HFF-Myc (cell line): Measurements from ENCODE around the gene FUT3.

Source experiments
- DNase-seq: peaks from one replicate; pipeline ENCODE4 v3.0.0-alpha.2; 2011; ENCODE audit warnings: low read depth; ENCODE audit errors: extremely low read depth
- H3K4me3 ChIP-seq: replicated peaks from 2 replicates; pipeline ENCODE4 v1.5.1; 2011; ENCODE audit warnings: low read depth, mild to moderate bottlenecking, control low read depth, low read length
- TF ChIP-seq, protein P1 (sequence below): IDR thresholded peaks from 2 replicates; pipeline ENCODE4 v1.5.1; 2012; ENCODE audit warnings: mild to moderate bottlenecking, low read depth, low read length, control low read depth; ENCODE audit errors: missing control alignments

Gene FUT3

DNA sequence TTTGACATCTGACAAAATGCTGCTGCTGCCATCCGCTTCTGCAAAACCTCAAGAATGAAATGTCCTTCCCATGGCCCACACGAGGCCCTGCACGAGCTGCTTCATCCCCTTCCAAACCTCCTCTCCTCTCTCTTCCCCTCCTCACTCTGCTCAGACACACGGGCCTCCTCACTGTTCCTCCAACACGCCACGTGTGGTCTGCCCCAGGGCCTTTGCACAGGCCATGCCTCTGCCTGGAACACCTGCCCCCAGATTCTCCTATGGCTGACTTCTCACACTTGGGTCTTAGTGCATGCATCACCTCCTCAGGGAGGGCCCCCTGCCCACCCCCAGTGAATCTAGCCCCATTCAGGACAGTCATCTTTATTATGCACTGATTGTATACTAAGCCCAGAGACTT lies 30.5 kb downstream of the FUT3 start:
- TF ChIP-seq, protein P1, sequence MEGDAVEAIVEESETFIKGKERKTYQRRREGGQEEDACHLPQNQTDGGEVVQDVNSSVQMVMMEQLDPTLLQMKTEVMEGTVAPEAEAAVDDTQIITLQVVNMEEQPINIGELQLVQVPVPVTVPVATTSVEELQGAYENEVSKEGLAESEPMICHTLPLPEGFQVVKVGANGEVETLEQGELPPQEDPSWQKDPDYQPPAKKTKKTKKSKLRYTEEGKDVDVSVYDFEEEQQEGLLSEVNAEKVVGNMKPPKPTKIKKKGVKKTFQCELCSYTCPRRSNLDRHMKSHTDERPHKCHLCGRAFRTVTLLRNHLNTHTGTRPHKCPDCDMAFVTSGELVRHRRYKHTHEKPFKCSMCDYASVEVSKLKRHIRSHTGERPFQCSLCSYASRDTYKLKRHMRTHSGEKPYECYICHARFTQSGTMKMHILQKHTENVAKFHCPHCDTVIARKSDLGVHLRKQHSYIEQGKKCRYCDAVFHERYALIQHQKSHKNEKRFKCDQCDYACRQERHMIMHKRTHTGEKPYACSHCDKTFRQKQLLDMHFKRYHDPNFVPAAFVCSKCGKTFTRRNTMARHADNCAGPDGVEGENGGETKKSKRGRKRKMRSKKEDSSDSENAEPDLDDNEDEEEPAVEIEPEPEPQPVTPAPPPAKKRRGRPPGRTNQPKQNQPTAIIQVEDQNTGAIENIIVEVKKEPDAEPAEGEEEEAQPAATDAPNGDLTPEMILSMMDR, result no peak
- no peak overlapping the region for H3K4me3 ChIP-seq
- DNase-seq, result no peak

DNA sequence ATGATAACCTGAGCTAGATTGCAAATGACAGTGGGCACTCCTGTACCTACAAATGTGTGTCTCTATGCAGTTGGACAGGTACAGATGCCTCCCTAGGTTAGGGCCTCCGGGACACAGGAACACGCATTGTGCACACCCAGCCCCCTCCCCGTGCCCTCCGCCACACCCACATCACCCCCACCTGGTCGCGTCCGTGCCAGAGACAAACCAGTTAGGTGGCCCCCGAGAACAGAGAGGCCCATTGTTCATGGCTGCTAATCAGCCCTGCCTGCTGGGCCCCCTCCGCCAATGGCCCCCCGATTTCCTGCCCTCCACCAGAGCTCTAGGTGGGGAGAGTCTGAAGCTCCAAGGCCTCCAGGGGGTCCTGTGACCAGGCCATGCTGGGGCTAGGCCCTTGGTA lies 32.7 kb downstream of the FUT3 start:
- no peak for DNase-seq
- TF ChIP-seq, protein P1, result no peak
- no peak overlapping the region for H3K4me3 ChIP-seq

DNA sequence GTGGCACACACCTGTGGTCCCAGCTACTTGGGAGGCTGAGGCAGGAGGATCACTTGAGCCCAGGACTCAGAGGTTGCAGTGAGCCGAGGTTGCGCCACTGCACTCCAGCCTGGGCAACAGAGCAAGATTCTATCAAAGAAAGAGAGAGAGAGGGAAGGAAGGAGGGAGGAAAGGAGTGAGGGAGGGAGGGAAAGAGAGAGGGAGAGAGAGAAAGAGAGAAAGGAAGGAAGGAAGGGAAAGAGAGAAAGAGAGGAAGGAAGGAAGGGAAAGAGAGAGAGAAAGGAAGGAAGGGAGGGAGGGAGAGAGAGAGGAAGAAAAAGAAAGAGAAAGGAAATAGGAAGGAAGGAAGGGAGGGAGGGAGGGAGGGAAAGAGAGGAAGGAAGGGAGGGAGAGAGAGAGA lies 34.0 kb downstream of the FUT3 start:
- H3K4me3 ChIP-seq, result no peak overlapping the region
- TF ChIP-seq, protein P1, result no peak
- DNase-seq, result no peak

DNA sequence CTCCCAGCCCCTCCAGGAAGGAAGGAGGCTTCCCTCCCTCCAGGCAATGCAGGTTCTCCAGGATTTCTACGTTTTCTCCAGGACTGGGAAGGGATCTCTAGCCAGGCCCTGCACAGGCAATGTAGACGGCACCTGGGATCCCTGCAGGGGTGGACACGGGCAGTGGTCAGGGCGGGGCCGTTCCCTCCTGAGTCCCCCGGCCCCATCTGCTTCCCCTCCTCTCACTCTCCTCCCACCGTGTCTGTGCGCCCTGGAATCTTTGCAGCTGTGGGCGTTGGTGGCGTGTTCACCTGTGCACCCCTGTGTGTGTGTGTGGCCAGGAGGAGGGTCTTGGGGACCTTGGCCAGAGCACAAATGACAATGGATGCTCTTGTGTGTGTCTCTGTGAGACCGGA lies 36.4 kb downstream of the FUT3 start:
- DNase-seq, result no peak
- H3K4me3 ChIP-seq, result no peak overlapping the region
- TF ChIP-seq, protein P1, result no peak

DNA sequence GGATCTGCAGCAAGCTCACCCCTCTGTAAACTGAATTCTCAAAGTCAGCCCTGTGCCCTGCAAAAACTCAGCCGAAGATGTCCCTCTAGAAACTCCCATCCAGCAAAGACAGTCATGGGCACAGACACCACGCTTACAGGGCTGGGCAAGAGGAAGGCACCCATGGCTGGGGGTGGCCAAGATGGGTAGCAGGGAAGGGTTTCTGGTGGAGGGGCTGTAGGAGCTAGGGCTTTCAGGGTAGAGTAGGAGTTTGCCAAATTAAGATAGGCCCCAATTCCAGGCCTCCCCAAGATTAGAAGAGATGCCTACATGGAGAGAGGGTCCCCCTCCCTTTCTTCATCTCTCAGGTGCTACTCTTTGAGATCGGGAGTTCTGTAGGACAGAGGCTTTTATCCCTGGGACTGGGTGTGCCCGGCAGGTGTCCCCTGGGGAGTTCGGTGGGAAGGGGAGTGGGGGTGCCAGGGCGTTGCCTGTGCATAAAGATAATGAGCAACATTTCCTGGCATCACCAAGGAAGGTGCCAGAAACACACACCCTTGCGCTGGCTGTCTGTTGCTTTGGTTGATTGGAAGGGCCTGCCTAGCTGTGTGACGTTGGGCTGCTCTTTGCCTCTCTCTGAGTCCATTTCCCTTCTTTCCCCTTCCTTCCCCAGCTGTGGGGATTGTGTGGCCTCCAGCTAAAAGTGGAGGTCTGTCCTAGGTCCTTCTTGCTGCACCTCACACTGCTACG lies 37.0 kb downstream of the FUT3 start:
- TF ChIP-seq, protein P1, result no peak
- DNase-seq, result no peak
- no peak overlapping the region for H3K4me3 ChIP-seq

DNA sequence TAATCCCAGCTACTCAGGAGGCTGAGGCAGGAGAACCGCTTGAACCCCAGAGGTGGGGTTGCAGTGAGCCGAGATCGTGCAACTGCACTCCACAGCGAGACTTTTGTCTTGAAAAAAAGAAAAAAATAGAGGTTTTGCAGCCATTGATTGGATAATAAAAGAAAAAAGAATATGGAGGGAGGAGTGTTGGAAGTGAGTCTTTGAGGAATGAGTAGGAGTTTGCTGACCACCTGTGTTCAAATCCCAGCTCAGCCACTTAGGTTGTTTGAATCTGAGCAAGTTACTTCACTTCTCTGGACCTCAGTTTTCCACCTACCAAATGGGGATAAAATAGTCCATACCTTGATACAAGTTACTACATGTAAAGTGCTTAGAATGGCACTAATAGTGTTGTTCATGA lies 40.1 kb downstream of the FUT3 start:
- TF ChIP-seq, protein P1, result no peak
- H3K4me3 ChIP-seq, result no peak overlapping the region
- no peak for DNase-seq

DNA sequence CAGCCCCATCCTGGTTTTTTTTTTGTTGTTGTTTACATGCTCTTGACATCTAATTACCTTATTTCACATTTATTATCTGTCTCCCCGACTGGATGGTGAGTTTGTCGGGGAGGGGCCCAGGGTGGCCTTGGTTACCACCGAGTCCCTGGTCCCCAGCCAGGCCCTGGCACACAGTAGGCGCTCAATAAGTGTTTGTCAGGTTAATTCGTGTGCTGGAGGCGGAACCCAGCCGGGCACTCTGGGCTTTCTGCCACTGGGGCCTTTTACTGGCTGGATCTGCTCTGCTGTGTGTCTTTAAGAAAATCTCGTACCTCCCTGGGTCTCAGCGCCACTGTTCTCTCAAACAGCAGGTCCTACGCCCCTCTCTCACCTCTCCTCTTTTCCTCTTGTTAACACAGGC lies 41.8 kb downstream of the FUT3 start:
- no peak overlapping the region for H3K4me3 ChIP-seq
- TF ChIP-seq, protein P1, result no peak
- DNase-seq, result no peak
